HFF-Myc (cell line): ENCODE data around the gene UQCRH.

Experiments used
- DNase-seq: peaks from one replicate; pipeline ENCODE4 v3.0.0-alpha.2; 2011; ENCODE audit warnings: low read depth; ENCODE audit errors: extremely low read depth
- H3K4me3 ChIP-seq: replicated peaks from 2 replicates; pipeline ENCODE4 v1.5.1; 2011; ENCODE audit warnings: low read depth, mild to moderate bottlenecking, control low read depth, low read length
- TF ChIP-seq, protein P1 (sequence below): IDR thresholded peaks from 2 replicates; pipeline ENCODE4 v1.5.1; 2012; ENCODE audit warnings: mild to moderate bottlenecking, low read depth, low read length, control low read depth; ENCODE audit errors: missing control alignments

The UQCRH gene

DNA sequence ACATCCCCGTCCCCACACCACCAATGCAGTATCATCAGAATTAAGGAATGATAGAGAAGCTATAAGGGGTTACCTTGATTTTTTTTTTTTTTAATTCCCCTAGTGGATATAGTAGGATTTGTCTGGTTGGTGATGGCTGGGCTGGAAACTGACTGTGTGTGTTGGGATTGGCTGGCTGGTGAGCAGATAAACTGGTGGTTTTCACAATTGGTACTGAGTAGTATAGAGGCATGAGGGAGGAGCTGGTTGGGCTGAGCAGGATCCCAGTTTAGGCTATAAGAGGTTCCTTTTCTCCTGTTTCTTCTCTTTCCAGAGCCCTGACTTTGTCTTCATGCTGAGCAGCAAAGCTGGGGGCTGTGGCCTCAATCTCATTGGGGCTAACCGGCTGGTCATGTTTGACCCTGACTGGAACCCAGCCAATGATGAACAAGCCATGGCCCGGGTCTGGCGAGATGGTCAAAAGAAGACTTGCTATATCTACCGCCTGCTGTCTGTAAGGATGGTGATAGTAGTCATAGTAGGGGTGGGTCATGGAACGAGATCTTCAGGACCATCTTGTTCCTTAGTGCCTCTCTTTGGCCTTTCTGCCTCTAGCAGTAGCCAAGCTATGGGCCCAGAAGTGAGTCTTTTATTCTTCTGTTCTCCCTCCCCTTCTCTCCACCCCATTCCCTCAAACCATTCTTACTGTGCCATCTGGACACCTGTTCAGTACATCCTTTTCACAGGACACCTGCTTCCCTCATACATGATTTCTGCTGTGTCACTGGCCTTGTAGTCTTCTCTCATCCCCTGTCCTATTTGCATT is 29.1 kb upstream of the UQCRH start:
- TF ChIP-seq, protein P1, sequence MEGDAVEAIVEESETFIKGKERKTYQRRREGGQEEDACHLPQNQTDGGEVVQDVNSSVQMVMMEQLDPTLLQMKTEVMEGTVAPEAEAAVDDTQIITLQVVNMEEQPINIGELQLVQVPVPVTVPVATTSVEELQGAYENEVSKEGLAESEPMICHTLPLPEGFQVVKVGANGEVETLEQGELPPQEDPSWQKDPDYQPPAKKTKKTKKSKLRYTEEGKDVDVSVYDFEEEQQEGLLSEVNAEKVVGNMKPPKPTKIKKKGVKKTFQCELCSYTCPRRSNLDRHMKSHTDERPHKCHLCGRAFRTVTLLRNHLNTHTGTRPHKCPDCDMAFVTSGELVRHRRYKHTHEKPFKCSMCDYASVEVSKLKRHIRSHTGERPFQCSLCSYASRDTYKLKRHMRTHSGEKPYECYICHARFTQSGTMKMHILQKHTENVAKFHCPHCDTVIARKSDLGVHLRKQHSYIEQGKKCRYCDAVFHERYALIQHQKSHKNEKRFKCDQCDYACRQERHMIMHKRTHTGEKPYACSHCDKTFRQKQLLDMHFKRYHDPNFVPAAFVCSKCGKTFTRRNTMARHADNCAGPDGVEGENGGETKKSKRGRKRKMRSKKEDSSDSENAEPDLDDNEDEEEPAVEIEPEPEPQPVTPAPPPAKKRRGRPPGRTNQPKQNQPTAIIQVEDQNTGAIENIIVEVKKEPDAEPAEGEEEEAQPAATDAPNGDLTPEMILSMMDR = no peak
- H3K4me3 ChIP-seq = no peak overlapping the region
- no peak for DNase-seq

DNA sequence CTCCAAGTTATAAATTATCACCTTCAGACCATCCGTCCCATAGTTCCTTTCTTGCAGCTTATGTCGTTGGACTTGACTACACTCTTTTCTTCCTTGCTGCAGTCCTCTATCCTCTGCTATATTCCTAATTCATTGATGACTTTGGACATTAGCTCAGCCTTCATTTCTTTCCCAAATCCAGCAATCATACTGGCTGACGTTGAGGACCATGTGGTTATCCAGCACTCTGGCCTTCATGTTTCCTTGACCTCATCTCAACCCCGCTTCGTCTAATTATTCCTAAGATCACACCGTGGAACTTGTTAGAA is 28.5 kb upstream of the UQCRH start:
- TF ChIP-seq, protein P1 = no peak
- no peak for DNase-seq

DNA sequence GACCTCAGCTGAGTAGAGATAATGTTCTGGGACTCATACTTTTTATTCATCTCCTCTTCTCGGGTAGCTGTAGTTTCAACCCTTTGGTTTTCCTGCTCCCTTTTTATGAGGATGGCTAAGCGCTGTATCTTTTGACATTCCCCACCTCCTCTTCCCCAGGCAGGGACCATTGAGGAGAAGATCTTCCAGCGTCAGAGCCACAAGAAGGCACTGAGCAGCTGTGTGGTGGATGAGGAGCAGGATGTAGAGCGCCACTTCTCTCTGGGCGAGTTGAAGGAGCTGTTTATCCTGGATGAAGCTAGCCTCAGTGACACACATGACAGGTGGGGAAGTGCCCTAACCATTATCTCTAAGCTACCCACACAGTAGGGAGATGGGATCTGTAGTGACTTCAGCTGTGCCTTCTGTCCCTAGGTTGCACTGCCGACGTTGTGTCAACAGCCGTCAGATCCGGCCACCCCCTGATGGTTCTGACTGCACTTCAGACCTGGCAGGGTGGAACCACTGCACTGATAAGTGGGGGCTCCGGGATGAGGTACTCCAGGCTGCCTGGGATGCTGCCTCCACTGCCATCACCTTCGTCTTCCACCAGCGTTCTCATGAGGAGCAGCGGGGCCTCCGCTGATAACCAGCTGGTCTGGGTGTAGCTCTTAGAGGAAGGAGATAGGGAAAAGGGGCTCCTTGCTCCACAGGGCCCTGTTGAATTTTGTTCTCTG is 25.7 kb upstream of the UQCRH start:
- TF ChIP-seq, protein P1 = no peak

More for the DNA sequence above, 28.5 kb upstream of the UQCRH start:
- no peak overlapping the region for H3K4me3 ChIP-seq

DNA sequence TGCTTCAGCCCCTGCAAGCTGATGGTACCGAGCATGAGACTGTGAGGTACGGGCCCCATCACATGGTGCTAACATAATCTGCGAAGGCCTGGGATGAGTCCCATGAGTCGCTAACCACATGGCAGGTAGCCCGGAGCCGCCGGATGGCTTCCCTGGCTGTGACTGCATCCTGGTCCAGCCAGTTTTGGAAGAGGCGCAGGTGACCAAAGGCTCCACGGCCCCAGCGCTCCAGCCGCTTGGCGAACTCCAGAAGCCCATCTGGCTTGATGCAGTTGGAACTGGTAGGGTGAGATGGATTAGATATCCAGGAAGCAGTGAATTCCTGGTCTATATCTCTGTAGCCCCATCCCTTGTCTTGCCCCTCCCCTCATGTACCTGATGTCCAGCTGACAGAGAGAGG is 24.7 kb upstream of the UQCRH start:
- H3K4me3 ChIP-seq = no peak overlapping the region
- TF ChIP-seq, protein P1 = no peak
- DNase-seq = no peak

More for the DNA sequence above, 25.7 kb upstream of the UQCRH start:
- H3K4me3 ChIP-seq = no peak overlapping the region
- DNase-seq = no peak

DNA sequence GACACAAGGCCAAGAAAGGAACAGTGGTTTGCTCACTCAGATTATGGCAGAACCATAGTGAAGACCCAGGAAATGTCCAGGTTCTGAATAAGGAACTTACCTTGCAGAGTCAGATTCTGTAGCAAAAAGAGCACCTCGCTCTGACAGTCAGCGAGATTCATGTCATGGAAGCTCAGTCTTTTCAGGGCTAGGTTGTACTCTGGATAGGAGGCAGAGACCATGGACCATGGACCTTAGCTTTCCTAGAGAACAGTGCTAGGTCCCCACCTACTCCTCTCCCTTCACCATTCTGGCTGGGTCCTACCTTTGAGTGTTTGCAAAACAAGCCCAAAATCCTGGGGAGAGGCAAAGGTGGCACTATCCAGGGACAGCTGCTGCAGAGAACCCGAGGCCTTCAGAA is 23.4 kb upstream of the UQCRH start:
- DNase-seq = no peak
- H3K4me3 ChIP-seq = no peak overlapping the region
- TF ChIP-seq, protein P1 = no peak

DNA sequence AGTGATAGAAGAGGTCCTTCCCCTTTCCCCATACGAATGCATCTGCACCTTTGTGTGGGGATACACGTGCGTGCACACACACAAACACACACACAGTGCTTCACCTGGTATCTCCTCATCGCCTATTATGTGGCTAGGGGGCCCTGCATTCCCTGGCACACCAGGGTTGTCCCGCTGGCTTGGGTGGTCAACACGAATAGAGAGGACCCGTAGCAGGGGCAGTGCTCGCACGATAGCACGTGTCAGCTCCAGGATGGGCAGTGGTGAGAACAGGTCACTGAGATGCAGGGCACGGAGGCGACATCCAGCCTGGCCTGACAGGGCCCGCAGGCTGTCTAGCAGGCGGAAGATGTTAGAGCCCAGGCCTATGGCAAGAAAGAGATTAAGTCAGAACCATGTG is 22.5 kb upstream of the UQCRH start:
- TF ChIP-seq, protein P1 = no peak
- DNase-seq = no peak
- H3K4me3 ChIP-seq = no peak overlapping the region

DNA sequence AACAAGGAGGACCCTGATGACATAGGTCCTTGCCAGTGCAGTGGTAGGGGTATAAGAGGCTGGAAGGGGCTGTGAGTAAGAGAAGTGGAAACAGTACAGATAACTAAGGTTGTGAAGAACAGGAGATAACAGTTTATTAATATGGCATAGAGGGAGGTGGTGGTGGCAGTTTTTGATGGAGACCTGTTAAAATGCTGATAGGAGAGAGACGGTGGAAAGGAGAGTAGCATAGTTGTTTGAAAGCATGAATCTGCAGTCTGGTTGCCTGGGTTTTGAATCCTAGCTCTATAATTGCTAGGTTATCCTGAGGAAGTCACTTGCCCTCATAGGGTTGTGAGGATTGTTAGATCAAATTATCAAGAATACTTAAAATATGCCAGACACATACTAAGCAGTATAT is 19.4 kb upstream of the UQCRH start:
- TF ChIP-seq, protein P1 = no peak
- H3K4me3 ChIP-seq = no peak overlapping the region
- no peak for DNase-seq
